HUES6 (cell line): ENCODE measurements around the gene PUDP.

ENCODE experiments used
- H3K27ac ChIP-seq: 2 replicates; pipeline ENCODE4 v1.7.0; 2013; ENCODE audit warnings: low read depth, mild to moderate bottlenecking, low read length, inconsistent platforms
- H3K27me3 ChIP-seq: 2 replicates; pipeline ENCODE4 v1.6.1; 2013; ENCODE audit warnings: low read length; ENCODE audit not compliant: control insufficient read depth, insufficient read depth
- H3K36me3 ChIP-seq: 2 replicates; pipeline ENCODE4 v1.6.1; 2013; ENCODE audit warnings: low read length; ENCODE audit not compliant: control insufficient read depth, insufficient read depth
- H3K4me1 ChIP-seq: 2 replicates; pipeline ENCODE4 v1.6.1; 2013; ENCODE audit warnings: low read length; ENCODE audit not compliant: control insufficient read depth, insufficient read depth
- H3K4me3 ChIP-seq: 2 replicates; pipeline ENCODE4 v1.5.1; 2013; ENCODE audit warnings: low read depth, low read length
- H3K9ac ChIP-seq: one replicate; pipeline ENCODE4 v1.6.1; 2013; ENCODE audit warnings: mild to moderate bottlenecking, low read length
- H3K9me3 ChIP-seq: 2 replicates; pipeline ENCODE4 v1.6.1; 2013; ENCODE audit warnings: low read depth, low read length; ENCODE audit not compliant: control insufficient read depth, insufficient read depth

Gene PUDP

DNA sequence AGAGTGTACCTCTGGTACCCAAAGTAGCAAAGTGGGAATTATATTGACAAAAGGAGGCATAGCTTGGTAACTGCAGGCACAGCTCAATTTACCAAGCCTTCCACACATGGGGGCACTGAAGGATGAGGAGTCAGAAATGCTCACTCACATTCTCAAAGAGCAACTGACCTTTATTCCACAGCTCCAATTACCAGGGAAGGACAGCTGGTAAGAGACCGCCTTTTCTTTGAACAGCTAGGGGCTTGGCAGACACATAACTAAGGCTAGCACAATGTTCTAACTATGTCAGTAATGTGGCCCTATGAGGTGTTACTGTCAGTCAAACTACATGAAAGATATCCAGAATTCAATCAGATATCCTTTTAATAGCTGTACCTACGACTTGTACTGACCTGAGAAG, 20.9 kb downstream of the PUDP start:
- Histone ChIP-seq H3K36me3 (no peaks in the 10 kb centered on the region; the same call in 1 of the 2 replicates), H3K4me3 (no peak overlapping the region), H3K27ac (no peak overlapping the region), H3K9ac (no peak overlapping the region), H3K27me3 (no peaks in the 10 kb centered on the region), H3K9me3 (peaks cover 6% of the 10 kb centered on the region; the same call in 1 of the 2 replicates), H3K4me1 (peaks cover 5% of the 10 kb centered on the region; the same call in 1 of the 2 replicates)

DNA sequence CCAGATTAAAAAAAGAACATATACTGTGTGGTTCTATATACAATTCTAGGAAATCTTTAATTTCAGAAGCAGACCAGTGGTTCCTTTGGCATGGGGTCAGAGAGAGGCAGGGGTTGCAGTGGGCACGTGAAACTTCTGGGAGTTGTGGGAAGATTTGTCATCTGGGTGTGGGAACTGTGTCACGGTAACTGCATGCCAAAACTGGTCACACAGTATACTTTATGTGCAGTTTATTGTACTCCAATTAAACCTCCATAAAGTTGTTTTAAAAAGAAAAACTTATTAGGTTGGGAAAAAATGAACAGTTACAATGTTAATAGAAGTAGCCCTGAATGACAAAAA, 27.1 kb downstream of the PUDP start:
- H3K4me1 ChIP-seq, result peaks cover 22% of the 10 kb centered on the region
- no peak overlapping the region for H3K9ac ChIP-seq
- peaks cover 12% of the 10 kb centered on the region for H3K9me3 ChIP-seq
- H3K36me3 ChIP-seq, result peaks cover 3% of the 10 kb centered on the region; the same call in 1 of the 2 replicates
- H3K27me3 ChIP-seq, result no peaks in the 10 kb centered on the region
- H3K27ac ChIP-seq, result no peak overlapping the region
- H3K4me3 ChIP-seq, result no peak overlapping the region

DNA sequence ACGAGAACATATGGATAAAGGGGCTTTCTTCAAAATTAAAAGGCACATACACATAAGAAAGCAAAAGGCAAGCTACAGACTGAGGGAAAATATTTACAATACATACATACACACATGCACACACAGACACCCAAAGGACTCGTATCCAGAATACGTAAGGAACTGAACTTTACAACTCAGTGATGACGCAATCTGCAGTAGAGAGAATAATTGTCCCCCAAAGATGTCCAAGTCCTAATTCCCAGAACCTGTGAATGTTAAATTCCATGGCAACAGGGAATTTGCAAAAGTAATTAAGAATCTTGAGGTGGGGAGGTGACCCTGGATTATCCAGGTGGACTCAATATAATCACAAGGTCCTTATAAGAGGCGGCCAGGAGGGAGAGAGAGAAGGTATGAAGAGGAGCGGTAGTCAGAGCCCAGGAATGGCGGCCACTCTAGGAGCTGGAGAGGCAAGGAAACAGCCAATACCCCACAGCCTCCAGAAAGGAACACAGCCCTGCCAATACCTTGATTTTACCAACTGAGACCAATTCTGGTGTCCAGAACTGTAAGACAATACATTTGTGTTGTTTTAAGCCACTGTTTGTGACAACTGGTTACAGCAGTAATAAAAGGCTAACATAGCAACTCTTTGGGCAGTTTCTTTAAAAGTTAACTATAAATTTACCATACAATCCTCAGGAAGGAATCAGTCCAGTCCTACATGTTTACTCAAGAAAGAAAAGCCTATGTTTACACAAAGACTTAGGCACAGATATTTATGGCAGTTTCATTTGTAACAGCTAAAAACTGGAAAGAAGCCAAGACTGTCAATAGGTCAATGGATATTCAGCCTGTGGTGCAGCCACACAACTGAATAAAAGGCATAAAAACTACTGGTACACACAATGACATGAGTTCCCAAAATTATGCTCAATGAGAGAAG, 27.7 kb downstream of the PUDP start:
- Histone ChIP-seq H3K4me1 (peaks cover 25% of the 10 kb centered on the region), H3K27me3 (no peaks in the 10 kb centered on the region), H3K27ac (no peak overlapping the region), H3K4me3 (no peak overlapping the region), H3K9me3 (peaks cover 12% of the 10 kb centered on the region), H3K9ac (no peak overlapping the region), H3K36me3 (peaks cover 3% of the 10 kb centered on the region; the same call in 1 of the 2 replicates)

DNA sequence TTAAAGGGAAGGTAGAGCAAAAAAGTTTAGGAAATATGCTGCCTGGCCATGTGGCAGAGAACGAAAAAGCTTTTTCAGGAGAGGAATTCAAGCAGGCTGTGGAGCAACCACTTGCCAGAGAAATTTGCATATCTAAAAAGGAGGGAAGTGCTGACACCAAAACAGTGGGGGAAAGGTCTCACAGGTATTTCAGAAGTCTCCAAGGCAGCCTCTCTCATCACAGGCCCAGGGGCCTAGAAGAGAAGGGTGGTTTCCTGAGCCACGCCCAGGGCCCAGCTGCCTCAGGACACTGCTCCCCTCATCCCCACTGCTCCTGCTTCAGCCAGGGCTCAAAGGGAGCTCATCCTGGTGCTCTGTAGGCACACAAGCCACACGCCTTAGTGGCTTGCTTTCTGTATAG, 30.4 kb downstream of the PUDP start:
- Histone ChIP-seq H3K4me3 (no peak overlapping the region), H3K4me1 (peaks cover 25% of the 10 kb centered on the region), H3K36me3 (peaks cover 3% of the 10 kb centered on the region; the same call in 1 of the 2 replicates), H3K9ac (no peak overlapping the region), H3K27me3 (no peaks in the 10 kb centered on the region), H3K27ac (no peak overlapping the region), H3K9me3 (peaks cover 12% of the 10 kb centered on the region)

DNA sequence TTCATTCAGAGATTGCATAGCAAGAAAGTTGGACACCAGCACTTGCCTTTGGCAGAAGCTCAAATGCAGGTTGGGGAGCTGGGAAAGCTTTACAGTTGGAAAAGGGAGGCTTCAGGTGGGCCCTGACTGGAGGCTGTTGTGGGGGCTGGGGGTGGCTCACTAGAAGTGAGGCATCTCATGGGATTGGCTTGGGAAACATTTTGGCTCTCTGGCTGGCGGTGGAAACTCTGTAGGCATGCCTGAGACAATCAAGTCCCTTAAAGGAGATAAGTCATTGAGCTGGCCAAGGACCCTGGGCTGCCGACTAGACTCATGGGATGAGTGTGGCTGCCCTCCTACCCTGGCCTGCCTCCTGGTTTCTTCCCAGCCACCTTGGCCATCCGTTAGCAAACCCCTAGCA, 31.9 kb downstream of the PUDP start:
- peaks cover 12% of the 10 kb centered on the region for H3K9me3 ChIP-seq
- H3K4me1 ChIP-seq, result peaks cover 30% of the 10 kb centered on the region
- H3K27me3 ChIP-seq, result no peaks in the 10 kb centered on the region
- H3K4me3 ChIP-seq, result no peak overlapping the region
- peaks cover 3% of the 10 kb centered on the region; the same call in 1 of the 2 replicates for H3K36me3 ChIP-seq
- no peak overlapping the region for H3K9ac ChIP-seq
- no peak overlapping the region for H3K27ac ChIP-seq

DNA sequence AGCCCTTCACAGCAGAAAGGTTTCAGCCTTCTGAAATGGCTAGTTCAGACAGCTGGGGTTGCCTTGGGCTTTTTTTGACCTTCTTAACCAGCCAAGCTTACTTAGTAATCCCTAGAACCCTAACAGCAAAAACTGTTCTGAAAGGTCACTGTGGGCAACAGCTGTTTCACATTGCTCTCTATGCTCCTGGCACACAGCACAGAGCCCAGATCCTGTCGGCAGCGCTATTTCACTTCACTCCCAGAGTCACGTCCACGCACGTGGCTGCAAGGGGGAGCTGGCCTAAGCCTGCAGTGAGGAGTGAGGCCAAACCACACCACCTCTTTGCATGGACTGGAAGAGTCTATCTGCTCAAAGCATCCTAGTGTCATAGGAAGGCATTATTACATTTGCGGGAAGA, 32.4 kb downstream of the PUDP start:
- Histone ChIP-seq H3K27me3 (no peaks in the 10 kb centered on the region), H3K27ac (no peak overlapping the region), H3K36me3 (peaks cover 3% of the 10 kb centered on the region; the same call in 1 of the 2 replicates), H3K4me3 (no peak overlapping the region), H3K9ac (no peak overlapping the region), H3K9me3 (peaks cover 12% of the 10 kb centered on the region), H3K4me1 (peaks cover 33% of the 10 kb centered on the region)

DNA sequence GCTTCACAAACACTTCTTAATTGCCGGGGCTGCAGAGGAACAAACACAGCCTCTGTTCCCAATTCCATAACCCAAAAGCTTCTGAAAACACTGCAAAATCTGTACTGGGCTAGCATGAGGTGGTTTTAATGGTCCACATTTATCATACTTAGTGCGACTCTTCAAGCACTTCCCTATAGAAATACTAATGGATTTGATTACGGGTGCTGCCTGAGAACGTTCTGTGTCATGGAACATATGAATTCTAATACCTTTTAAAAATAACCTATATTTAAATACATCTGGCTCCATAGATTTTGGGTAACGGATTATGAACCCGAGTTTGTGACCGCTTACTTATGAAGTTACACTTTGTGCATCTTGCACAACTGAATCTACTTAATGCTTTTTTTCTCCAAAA, 35.9 kb downstream of the PUDP start:
- peaks cover 1% of the 10 kb centered on the region; the same call in 1 of the 2 replicates for H3K9me3 ChIP-seq
- H3K36me3 ChIP-seq, result peaks cover 3% of the 10 kb centered on the region; the same call in 1 of the 2 replicates
- no peak overlapping the region for H3K27ac ChIP-seq
- peaks cover 35% of the 10 kb centered on the region for H3K4me1 ChIP-seq
- no peak overlapping the region for H3K9ac ChIP-seq
- no peak overlapping the region for H3K4me3 ChIP-seq
- no peaks in the 10 kb centered on the region for H3K27me3 ChIP-seq

DNA sequence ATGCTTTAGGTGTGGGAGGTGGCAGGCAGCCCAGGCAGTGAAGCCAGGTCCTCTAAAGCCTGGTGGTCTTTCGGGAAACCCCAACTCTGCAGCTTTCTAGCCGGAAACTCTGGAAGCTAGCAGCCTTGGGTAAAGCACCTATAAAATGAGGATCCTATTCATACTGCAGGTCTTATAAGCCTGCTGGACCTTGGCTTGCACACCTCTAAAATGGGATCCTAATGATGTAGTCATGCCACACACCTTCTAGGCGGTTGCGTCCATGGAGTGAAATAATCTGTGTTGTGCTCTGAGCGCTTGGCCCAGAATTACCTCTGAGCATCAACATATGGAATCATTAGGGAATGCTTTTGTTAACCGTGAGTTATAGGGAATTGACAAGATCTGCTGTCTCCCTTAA, 36.4 kb downstream of the PUDP start:
- Histone ChIP-seq H3K27ac (no peak overlapping the region), H3K4me3 (no peak overlapping the region)

DNA sequence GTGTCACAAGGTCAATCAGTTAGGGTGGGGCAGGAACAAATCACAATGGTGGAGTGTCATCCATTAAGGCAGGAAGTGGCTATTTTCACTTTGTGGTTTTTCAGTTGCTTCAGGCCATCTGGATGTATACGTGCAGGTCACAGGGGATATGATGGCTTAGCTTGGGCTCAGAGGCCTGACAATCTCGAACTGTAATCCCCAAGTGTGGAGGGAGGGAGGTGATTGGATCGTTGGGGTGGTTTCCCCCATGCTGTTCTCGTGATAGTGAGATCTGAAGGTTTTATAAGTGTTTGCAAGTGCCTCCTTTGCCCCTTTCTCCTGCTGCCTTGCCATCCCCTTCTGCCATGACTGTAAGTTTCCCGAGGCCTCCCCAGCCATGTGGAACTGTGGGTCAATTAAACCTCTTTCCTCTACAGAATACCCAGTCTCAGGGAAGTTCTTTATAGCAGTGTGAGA, 37.1 kb downstream of the PUDP start:
- Histone ChIP-seq H3K4me1 (peaks cover 33% of the 10 kb centered on the region), H3K36me3 (no peaks in the 10 kb centered on the region; the same call in 1 of the 2 replicates), H3K27me3 (no peaks in the 10 kb centered on the region), H3K9ac (peak overlapping the region; percentile 16), H3K27ac (peak overlapping the region; percentile 21; the same call in 1 of the 2 replicates), H3K4me3 (no peak overlapping the region), H3K9me3 (no peaks in the 10 kb centered on the region)

More for the DNA sequence above, 36.4 kb downstream of the PUDP start:
- H3K9ac ChIP-seq, result no peak overlapping the region
- no peaks in the 10 kb centered on the region for H3K27me3 ChIP-seq
- H3K4me1 ChIP-seq, result peaks cover 33% of the 10 kb centered on the region
- H3K9me3 ChIP-seq, result no peaks in the 10 kb centered on the region
- peaks cover 1% of the 10 kb centered on the region; the same call in 1 of the 2 replicates for H3K36me3 ChIP-seq

DNA sequence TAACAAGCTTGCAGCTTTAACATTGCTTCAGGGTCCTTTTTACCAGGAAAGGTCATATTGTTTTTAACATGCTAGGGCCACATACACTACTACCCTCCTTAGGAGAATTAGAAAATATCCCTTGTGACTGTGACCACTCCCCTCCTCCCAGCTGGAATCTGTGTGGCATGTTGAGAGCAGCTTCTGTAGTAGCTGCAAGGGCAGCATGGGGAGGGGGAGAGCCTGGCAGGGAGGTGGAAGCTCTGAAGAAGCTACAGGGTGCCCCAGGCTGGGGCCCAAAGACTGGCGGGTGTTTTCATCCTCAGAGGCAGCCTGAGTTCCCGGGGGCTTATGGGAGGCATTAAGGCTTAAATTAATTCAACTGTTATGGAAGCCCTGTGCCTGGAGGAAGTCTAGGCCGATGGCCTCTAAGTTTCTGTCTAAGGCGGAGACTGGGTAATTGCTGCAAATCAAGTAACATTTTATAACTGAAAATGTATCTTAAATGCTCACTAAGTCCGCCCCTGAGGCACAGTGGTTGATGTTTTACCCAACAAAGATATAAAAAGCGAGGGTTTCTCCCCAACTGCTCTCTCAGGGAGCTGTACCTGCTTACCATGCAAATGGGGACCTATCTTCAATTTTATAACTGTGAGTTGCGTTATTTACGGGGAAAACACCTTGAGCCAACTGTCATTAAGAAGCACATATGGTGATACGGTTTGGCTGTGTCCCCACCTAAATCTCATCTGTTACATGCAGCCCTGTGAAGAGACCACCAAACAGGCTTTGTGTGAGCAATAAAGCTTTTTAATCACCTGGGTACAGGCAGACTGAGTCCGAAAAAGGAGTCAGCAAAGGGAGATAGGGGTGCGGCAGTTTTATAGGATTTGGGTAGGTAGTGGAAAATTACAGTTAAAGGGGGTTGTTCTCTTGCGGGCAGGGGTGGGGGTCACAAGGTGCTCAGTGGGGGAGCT, 37.8 kb downstream of the PUDP start:
- Histone ChIP-seq H3K36me3 (no peaks in the 10 kb centered on the region; the same call in none of the 2 replicates), H3K27me3 (no peaks in the 10 kb centered on the region), H3K9ac (peak overlapping the region; percentile 18), H3K4me1 (peaks cover 30% of the 10 kb centered on the region), H3K4me3 (no peak overlapping the region), H3K27ac (peak overlapping the region; percentile 34; the same call in 1 of the 2 replicates), H3K9me3 (no peaks in the 10 kb centered on the region)
